Endothelial cell (in vitro differentiated cells): ENCODE measurements around the gene YWHAG. TPM values are rescaled to one million over a fixed set of nuclear protein-coding genes. Genes with fewer than 3 reads are reported as not detected.

Experiments used
- DNase-seq: peaks from one replicate; pipeline ENCODE4 v3.0.0; 2021; ENCODE audit warnings: low spot score
- H3K27ac Mint-ChIP-seq: one replicate; pipeline ENCODE4 v1.8.0; 2021; ENCODE audit warnings: mixed read lengths, inconsistent platforms; ENCODE audit not compliant: unreplicated experiment
- H3K27me3 Mint-ChIP-seq: one replicate; pipeline ENCODE4 v1.8.0; 2021; ENCODE audit warnings: mild to moderate bottlenecking, moderate library complexity, mixed read lengths, inconsistent platforms; ENCODE audit not compliant: unreplicated experiment
- H3K36me3 Mint-ChIP-seq: one replicate; pipeline ENCODE4 v1.8.0; 2021; ENCODE audit warnings: mild to moderate bottlenecking, low read depth, mixed read lengths, inconsistent platforms; ENCODE audit not compliant: unreplicated experiment
- H3K4me1 Mint-ChIP-seq: one replicate; pipeline ENCODE4 v1.8.0; 2021; ENCODE audit warnings: mild to moderate bottlenecking, mixed read lengths, inconsistent platforms; ENCODE audit not compliant: unreplicated experiment
- H3K4me3 Mint-ChIP-seq: one replicate; pipeline ENCODE4 v1.8.0; 2021; ENCODE audit warnings: mild to moderate bottlenecking, mixed read lengths, inconsistent platforms; ENCODE audit not compliant: unreplicated experiment
- H3K9me3 Mint-ChIP-seq: one replicate; pipeline ENCODE4 v1.8.0; 2021; ENCODE audit warnings: mixed read lengths, inconsistent platforms; ENCODE audit not compliant: unreplicated experiment
- total RNA-seq: library from RNA; stranded (reverse); fragmentation: NEBNext Ultra II Directional; extraction: Animal tissue kit (Norgen Biotek cat#: 25700); gene quantifications from one replicate; pipeline ENCODE4 v1.2.1, GENCODE V29; 2021; ENCODE audit not compliant: unreplicated experiment
- TF ChIP-seq, protein P1 (sequence below): fragments of 200-600 bp; sonication (generic); IDR thresholded peaks from one replicate; pipeline ENCODE4 v1.5.0; 2021; ENCODE audit warnings: antibody characterized with exemption; ENCODE audit not compliant: unreplicated experiment

YWHAG gene
- total RNA-seq, 1 donor from 2014 or later, result 136 TPM

DNA sequence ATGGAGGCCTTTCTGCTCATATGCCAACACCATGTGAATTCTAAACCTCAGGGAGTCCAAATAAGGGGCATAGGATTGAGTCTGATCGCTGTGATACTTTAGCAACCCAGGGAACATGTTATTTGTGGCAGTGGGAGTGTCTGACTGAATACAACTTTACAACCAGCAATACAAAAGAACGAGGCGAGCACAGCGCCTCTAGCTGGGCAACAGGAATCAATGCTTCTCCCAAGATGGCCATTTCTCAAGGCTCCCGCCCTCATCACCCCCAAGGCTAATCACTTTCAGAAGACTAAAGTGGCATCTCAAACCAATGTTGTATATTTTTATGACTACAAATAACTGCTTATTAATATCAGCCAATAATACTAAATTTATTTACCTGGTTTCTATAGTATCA, 28.1 kb downstream of the YWHAG start:
- H3K27ac Mint-ChIP-seq, result no peak overlapping the region

DNA sequence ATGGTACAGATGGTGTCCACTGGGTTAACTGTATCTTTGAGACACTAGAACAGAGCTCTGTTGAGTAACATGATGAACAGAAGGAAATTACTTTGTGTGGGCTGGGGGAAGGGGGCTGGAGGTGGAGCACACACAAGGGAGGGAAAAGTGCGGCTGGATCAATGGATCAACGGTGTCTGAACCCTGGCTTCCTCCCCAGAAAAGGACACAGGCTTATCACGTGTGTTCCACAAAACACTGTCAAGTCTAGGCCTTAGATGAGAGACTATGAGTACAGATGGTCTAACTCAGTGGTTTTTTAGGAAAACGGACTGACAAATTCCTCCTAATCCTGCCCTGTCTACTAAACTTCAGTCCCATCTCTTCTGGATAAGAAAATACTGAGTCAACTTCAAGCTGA, 28.5 kb downstream of the YWHAG start:
- peaks cover 45% of the 10 kb centered on the region for H3K4me1 Mint-ChIP-seq
- H3K27me3 Mint-ChIP-seq, result peaks cover 9% of the 10 kb centered on the region
- no peaks in the 10 kb centered on the region for H3K9me3 Mint-ChIP-seq
- peak overlapping the region; percentile 20 for H3K4me3 Mint-ChIP-seq
- H3K36me3 Mint-ChIP-seq, result peaks cover 32% of the 10 kb centered on the region
- H3K27ac Mint-ChIP-seq, result peak overlapping the region; percentile 80
- DNase-seq, result no peak
- TF ChIP-seq, protein P1, sequence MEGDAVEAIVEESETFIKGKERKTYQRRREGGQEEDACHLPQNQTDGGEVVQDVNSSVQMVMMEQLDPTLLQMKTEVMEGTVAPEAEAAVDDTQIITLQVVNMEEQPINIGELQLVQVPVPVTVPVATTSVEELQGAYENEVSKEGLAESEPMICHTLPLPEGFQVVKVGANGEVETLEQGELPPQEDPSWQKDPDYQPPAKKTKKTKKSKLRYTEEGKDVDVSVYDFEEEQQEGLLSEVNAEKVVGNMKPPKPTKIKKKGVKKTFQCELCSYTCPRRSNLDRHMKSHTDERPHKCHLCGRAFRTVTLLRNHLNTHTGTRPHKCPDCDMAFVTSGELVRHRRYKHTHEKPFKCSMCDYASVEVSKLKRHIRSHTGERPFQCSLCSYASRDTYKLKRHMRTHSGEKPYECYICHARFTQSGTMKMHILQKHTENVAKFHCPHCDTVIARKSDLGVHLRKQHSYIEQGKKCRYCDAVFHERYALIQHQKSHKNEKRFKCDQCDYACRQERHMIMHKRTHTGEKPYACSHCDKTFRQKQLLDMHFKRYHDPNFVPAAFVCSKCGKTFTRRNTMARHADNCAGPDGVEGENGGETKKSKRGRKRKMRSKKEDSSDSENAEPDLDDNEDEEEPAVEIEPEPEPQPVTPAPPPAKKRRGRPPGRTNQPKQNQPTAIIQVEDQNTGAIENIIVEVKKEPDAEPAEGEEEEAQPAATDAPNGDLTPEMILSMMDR, result no peak

More for the DNA sequence above, 28.1 kb downstream of the YWHAG start:
- Mint-ChIP-seq H3K36me3 (peaks cover 32% of the 10 kb centered on the region), H3K4me1 (peaks cover 45% of the 10 kb centered on the region), H3K4me3 (no peak overlapping the region), H3K27me3 (peaks cover 9% of the 10 kb centered on the region), H3K9me3 (no peaks in the 10 kb centered on the region)
- TF ChIP-seq, protein P1, result no peak
- no peak for DNase-seq

DNA sequence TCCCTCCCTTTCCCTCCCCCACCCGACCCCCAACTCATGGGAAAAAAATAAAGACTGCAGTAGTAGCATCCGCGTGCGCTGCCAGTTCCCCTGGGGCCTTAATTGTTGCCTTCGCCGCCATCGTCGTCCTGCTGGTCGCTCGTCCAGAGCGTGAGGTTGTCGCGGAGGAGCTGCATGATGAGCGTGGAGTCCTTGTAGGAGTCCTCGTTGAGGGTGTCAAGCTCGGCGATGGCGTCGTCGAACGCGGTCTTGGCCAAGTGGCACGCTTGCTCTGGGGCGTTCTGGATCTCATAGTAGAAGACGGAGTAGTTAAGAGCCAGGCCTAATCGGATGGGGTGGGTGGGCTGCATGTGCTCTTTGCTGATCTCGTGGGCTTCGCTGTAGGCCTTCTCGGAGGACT, 29.3 kb downstream of the YWHAG start:
- TF ChIP-seq, protein P1, result no peak
- peaks cover 32% of the 10 kb centered on the region for H3K36me3 Mint-ChIP-seq
- no peaks in the 10 kb centered on the region for H3K9me3 Mint-ChIP-seq
- H3K27me3 Mint-ChIP-seq, result peaks cover 9% of the 10 kb centered on the region
- no peak for DNase-seq
- peaks cover 45% of the 10 kb centered on the region for H3K4me1 Mint-ChIP-seq
- no peak overlapping the region for H3K27ac Mint-ChIP-seq
- no peak overlapping the region for H3K4me3 Mint-ChIP-seq

DNA sequence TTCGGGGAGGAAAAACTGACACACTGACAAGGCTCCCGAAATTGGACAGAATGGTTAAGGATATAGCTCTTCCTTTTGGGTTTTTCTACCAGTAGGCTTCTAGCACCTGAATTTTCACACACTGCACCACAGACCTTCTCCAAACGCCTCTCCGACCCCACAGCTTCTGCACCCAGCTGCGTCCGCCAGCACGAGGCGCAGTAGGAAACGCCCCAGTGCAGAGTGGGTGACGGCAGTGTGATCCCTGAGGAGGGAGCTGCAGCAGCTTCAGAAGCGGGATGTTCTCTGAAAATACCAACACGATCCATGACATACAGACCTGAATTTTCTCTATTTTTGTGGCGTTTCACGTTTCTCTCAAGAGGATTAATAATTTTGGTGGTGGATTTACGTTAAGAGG, 30.4 kb downstream of the YWHAG start:
- peaks cover 32% of the 10 kb centered on the region for H3K36me3 Mint-ChIP-seq
- H3K27me3 Mint-ChIP-seq, result peaks cover 10% of the 10 kb centered on the region
- TF ChIP-seq, protein P1, result no peak
- H3K4me1 Mint-ChIP-seq, result peaks cover 38% of the 10 kb centered on the region
- H3K9me3 Mint-ChIP-seq, result no peaks in the 10 kb centered on the region
- peak overlapping the region; percentile 1 for H3K4me3 Mint-ChIP-seq
- no peak for DNase-seq
- peak overlapping the region; percentile 77 for H3K27ac Mint-ChIP-seq

DNA sequence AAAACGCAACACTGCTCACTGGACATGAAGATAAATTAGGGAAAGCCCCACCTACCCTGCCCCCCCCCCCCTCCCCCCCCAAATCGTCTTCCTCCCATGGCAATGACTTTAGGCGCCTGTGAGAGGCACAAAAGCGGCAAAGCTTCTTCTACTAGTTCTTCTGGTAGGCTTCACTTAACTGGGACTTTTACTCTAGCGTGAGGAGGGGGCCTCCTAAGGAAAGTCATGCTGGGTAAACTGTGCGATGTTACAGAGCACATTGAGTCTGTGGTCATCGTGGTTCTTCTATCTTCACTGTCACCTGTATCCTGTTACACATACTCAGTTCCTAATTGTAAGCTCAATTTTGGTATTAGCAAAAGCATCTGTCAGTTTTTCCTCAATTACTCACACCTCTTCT, 31.2 kb downstream of the YWHAG start:
- no peaks in the 10 kb centered on the region for H3K9me3 Mint-ChIP-seq
- H3K36me3 Mint-ChIP-seq, result peaks cover 36% of the 10 kb centered on the region
- no peak overlapping the region for H3K4me3 Mint-ChIP-seq
- no peak overlapping the region for H3K27ac Mint-ChIP-seq
- H3K4me1 Mint-ChIP-seq, result peaks cover 34% of the 10 kb centered on the region
- TF ChIP-seq, protein P1, result no peak
- peaks cover 7% of the 10 kb centered on the region for H3K27me3 Mint-ChIP-seq
- no peak for DNase-seq
